ENCODE measurements around the gene AOPEP. TPM values are rescaled to one million over a fixed set of nuclear protein-coding genes. Genes with fewer than 3 reads are reported as not detected.

Gene AOPEP
- total RNA-seq, 1 experiment from 2014 or later: 15.0 TPM

DNA sequence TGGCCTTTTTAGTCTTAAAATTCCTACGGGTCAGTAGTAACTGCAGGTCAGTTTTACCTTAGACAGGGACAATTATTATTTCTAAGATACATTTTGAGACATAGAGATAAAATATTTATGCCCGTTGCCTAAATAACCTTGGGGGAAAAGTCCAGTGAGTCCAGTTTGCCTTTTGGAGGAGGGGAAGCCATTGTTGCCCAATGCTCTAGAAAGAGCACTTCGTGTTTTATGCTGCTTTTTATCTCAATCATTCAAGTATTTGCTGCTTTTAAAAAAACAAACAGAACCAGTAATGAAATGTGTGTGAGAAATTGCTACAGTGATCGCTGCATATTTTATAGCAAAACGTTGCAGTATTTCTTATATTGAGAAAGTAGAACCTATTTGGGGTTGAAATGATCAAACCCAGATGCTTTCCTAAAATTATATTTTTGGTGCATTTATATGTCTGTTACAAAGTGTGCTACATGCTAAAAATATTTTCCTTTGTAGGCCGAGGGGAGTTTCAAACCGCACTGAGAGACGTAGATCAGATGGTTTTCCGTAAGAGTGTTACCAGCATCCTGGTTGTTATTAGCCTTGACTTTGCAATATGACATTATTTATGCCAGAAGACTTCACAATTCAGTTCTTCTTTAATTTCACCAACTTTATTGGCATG is 266.8 kb downstream of the AOPEP start:
- Histone ChIP-seq H2BK15ac (ENCODE audit: low read depth, low read length) (no peak overlapping the region), H3K56ac (ENCODE audit: insufficient read length, low read depth, low read length) (no peak overlapping the region), H3K18ac (ENCODE audit: insufficient read length, low read depth, low read length) (no peak overlapping the region), H3K4ac (ENCODE audit: low read depth, low read length) (no peak overlapping the region), H3K27me3 (ENCODE audit: insufficient read depth, low read length) (no peaks in the 10 kb centered on the region), H4K20me1 (ENCODE audit: control insufficient read depth, insufficient read depth, insufficient read length) (no peaks in the 10 kb centered on the region), H2BK12ac (ENCODE audit: insufficient read length, low read depth, low read length) (no peak overlapping the region), H3T11ph (ENCODE audit: low read length) (no peak overlapping the region), H2BK20ac (ENCODE audit: low read depth, low read length, poor library complexity, severe bottlenecking) (no peak overlapping the region), H3K9me3 (ENCODE audit: control insufficient read depth, low read depth, low read length) (no peaks in the 10 kb centered on the region), H4K8ac (replicated peaks; ENCODE audit: insufficient read length, low read depth, low read length) (no peak overlapping the region), H3K23me2 (ENCODE audit: insufficient read length, low read depth, low read length, poor library complexity, severe bottlenecking) (no peaks in the 10 kb centered on the region), H3K4me2 (ENCODE audit: insufficient read depth, insufficient read length, low read length) (no peak overlapping the region), H3K4me1 (ENCODE audit: insufficient read depth, low read length) (no peaks in the 10 kb centered on the region; the same call in 1 of the 2 replicates), H4K91ac (ENCODE audit: insufficient read length, low read depth, low read length) (no peak overlapping the region), H3K23ac (ENCODE audit: insufficient read length, low read depth, low read length) (no peak overlapping the region), H3K79me2 (ENCODE audit: insufficient read depth, low read length) (no peaks in the 10 kb centered on the region), H4K5ac (ENCODE audit: insufficient read length, low read depth, low read length) (no peak overlapping the region), H2AFZ (ENCODE audit: low read length) (no peak overlapping the region), H2BK120ac (ENCODE audit: low read depth, low read length, poor library complexity, severe bottlenecking) (no peak overlapping the region), H2BK5ac (ENCODE audit: insufficient read length, low read length) (no peak overlapping the region), H3K79me1 (ENCODE audit: insufficient read depth, low read depth, low read length, poor library complexity, severe bottlenecking) (no peaks in the 10 kb centered on the region), H3K27ac (ENCODE audit: insufficient read length, low read depth, low read length) (no peak overlapping the region), H3K14ac (ENCODE audit: insufficient read depth, low read length) (no peak overlapping the region), H3K9ac (ENCODE audit: extremely low read depth, insufficient read length, low read length) (no peak overlapping the region), H2AK5ac (ENCODE audit: insufficient read length, low read length) (no peak overlapping the region)
- DNase-seq: no peak
- no peak overlapping the region for H3K4me3 Mint-ChIP-seq
- WGBS (ENCODE audit: extremely low coverage, insufficient read length, low lambda C conversion rate): no CpG with 5 or more reads among the region's 9 CpGs
- H3K36me3 Mint-ChIP-seq (ENCODE audit: insufficient read depth in 1 of 3, low read depth in 3 of 3): no peaks in the 10 kb centered on the region
- no peak overlapping the region for H3K27ac Mint-ChIP-seq
- TF ChIP-seq, protein P1, sequence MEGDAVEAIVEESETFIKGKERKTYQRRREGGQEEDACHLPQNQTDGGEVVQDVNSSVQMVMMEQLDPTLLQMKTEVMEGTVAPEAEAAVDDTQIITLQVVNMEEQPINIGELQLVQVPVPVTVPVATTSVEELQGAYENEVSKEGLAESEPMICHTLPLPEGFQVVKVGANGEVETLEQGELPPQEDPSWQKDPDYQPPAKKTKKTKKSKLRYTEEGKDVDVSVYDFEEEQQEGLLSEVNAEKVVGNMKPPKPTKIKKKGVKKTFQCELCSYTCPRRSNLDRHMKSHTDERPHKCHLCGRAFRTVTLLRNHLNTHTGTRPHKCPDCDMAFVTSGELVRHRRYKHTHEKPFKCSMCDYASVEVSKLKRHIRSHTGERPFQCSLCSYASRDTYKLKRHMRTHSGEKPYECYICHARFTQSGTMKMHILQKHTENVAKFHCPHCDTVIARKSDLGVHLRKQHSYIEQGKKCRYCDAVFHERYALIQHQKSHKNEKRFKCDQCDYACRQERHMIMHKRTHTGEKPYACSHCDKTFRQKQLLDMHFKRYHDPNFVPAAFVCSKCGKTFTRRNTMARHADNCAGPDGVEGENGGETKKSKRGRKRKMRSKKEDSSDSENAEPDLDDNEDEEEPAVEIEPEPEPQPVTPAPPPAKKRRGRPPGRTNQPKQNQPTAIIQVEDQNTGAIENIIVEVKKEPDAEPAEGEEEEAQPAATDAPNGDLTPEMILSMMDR (conservative IDR thresholded peaks at IDR 0.05): no peak
- H3K27me3 Mint-ChIP-seq (ENCODE audit: low read depth): no peaks in the 10 kb centered on the region; the same call in 1 of the 2 replicates
- peaks cover 14 to 21% of the 10 kb centered on the region in 2 experiments for H3K4me1 Mint-ChIP-seq
- H3K9me3 Mint-ChIP-seq: no peaks in the 10 kb centered on the region
